GM19035 (cell line): ENCODE results near the gene CHD3.
"Not testable (repeated sequence)": the region's sequence is repeated elsewhere in the genome, so short reads cannot be mapped to it uniquely, and the experiment has no call there.

Experiments
- ATAC-seq: cut with Tn5 transposase; IDR thresholded peaks from one replicate; pipeline ENCODE4 v1.9.1; 2021; ENCODE audit not compliant: unreplicated experiment

Gene CHD3

DNA sequence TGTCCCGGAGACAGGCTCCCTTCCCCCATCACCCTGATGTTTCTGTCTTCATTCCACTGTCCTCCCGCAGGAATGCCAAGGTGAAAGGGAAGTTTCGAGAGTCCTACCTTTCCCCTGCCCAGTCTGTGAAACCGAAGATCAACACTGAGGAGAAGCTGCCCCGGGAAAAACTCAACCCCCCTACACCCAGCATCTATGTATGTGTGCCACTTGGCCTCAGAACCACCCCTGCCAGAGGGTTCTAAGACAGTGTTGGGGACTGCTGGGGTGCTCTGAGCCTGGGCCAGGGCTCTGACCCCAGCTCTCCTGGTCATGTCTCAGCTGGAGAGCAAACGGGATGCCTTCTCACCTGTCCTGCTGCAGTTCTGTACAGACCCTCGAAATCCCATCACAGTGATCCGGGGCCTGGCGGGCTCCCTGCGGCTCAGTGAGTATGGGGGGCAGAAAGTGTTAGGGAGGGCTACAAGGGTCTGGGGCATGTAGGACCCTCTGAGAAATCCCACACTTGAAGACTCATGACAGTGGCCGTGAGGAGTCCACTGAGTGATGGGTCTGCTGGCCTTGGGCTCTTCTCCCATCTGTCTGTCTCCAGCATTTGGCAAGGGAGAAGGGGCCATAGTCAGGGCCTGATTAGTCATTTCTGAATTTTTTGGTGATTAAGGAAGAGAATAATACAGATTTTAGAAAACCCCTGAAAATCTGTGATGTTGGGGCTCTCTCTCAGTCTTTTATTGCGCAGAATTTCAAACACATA is 38.7 kb upstream of the CHD3 start:
- ATAC-seq = no peak

DNA sequence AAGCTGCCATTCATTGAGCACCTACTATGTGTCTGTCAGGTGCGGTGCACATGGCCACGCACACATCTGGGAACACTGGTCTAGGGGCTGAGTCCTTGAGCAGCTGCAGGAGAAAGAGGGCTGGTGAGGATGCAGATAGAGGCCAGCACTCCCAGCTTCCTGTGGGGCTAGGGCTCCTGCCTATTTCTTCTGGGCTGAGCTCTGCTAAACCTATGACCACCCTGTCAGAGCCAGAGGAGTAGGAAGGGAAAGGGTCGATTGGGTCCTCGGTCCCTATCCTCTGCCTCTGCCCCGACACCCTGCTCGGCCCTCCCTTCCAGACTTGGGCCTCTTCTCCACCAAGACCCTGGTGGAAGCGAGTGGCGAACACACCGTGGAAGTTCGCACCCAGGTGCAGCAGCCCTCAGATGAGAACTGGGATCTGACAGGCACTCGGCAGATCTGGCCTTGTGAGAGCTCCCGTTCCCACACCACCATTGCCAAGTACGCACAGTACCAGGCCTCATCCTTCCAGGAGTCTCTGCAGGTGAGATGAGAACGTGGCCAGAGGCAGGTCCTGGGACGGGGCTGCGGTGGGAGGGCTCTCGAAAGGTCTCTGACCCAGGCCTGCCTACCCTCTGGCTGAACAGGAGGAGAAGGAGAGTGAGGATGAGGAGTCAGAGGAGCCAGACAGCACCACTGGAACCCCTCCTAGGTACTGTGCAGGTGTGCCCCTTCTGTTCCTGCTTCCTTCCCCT is 37.7 kb upstream of the CHD3 start:
- no peak for ATAC-seq

DNA sequence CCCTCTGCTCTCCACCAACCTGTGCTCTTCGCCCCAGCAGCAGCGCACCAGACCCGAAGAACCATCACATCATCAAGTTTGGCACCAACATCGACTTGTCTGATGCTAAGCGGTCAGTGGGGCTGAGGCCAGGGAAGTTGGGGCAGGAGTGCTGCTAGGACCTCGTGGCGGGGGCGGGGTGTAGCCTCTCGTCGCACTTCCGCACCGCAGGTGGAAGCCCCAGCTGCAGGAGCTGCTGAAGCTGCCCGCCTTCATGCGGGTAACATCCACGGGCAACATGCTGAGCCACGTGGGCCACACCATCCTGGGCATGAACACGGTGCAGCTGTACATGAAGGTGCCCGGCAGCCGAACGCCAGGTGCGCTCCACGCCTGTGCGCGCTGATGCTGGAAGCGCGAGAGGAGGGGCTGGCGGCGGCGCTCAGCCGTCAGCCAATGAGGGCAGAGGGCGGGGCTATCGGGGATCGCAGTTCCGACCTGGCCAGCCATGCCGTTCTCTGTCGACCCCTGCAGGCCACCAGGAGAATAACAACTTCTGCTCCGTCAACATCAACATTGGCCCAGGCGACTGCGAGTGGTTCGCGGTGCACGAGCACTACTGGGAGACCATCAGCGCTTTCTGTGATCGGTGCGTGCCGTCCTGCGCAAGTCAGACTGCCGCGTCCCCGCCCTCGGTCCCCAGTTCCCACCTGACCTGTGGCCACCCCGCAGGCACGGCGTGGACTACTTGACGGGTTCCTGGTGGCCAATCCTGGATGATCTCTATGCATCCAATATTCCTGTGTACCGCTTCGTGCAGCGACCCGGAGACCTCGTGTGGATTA is 36.9 kb upstream of the CHD3 start:
- peak; percentile 75 for ATAC-seq

- no peak for ATAC-seq
Observed at GRCh38 chr17:7852262-7852670, 36.3 kb upstream of the CHD3 start.

- ATAC-seq = no peak
Observed at GRCh38 chr17:7852919-7853690, 35.5 kb upstream of the CHD3 start.

DNA sequence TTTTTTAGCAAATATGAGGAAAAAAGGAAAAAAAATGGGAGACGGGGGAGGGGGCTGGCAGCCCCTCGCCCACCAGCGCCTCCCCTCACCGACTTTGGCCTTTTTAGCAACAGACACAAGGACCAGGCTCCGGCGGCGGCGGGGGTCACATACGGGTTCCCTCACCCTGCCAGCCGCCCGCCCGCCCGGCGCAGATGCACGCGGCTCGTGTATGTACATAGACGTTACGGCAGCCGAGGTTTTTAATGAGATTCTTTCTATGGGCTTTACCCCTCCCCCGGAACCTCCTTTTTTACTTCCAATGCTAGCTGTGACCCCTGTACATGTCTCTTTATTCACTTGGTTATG is 34.9 kb upstream of the CHD3 start:
- no peak for ATAC-seq

- ATAC-seq = no peak
Observed at GRCh38 chr17:7854078-7854777, 34.4 kb upstream of the CHD3 start.

- no peak for ATAC-seq
Observed at GRCh38 chr17:7854851-7855659, 33.5 kb upstream of the CHD3 start, which contains the start of gene TMEM88. TSS of gene TMEM88 (plus strand) at chr17:7855066. CDS start at chr17:7855075, 9 bp downstream.

GRCh38 chr17:7855660-7856010 is 33.0 kb upstream of the CHD3 start:
- ATAC-seq = no peak

DNA sequence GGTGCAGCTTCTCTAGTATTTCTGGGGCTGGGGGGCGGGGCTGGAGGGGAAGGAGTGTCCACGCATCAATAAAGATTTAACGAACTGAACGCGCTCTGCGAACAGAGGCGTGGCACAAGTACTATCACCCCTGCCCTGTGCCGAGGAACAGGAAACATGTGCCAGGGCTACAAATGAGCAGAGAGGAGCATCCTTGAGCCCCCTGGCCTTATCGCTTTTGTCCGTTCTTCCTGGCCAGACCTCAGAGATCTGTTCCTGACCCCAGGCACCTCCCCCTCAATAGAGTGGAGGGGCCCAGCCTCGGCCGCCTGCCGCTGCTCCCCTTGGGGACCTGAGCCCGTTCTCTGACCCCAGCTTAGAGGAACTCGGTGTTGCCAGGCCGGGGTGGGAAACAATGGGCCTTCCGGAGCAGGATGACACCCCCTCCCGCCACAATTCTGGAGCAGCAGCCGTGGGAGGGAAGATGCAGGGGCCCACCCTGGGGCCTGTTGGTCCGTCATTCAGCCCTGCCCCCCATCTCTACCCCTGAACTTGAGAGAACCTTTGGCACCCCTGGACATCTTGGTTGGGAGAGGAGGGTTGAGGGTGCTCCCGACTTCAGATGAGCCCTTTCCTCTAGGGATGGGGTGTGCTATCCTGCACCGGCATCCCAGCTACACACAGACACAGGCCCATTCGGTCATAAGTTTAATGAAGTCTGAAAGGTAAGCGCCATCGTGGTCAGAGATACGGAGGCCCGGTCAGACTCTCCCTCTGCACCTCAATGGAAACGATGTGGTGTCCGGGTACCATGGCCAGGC is 32.4 kb upstream of the CHD3 start:
- no peak for ATAC-seq

GRCh38 chr17:7856811-7857712 is 31.5 kb upstream of the CHD3 start, which contains the start of gene NAA38:
TSS of gene NAA38 (minus strand) at chr17:7857559. CDS start at chr17:7857463, 96 bp downstream.
- peak; percentile 72 for ATAC-seq

DNA sequence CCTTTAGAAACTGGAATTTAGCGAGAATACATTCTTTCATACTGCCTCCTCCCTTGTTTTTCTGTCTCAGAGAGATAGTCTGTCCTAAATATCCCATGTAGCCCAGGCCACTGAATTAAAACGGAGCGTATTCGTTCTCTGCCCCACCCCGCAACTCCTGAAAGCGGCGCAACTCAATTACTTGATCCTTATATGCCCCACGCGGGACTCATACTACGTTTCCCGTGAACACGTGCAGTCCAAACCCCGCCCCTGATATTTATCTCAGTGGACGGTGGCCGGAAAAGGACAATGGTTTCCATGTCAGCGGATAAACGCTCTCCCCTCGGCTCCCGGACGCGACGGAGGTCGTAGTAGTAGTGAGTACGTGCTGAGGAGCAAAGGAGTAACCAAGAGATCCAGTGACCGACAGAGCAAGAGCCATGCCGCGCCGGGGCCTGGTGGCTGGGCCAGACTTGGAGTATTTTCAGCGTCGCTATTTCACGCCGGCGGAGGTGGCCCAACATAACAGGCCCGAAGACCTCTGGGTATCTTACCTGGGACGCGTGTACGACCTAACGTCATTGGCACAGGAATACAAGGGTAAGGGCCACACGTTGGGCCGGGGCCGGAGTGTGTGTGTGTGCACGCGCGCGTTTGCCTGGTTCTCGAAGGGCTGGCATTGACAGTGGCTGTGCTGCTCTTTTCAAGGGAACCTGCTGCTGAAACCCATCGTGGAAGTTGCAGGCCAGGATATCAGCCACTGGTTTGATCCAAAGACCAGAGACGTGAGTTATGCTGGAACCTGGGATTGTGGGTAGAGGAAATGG is 30.7 kb upstream of the CHD3 start, which contains the start of gene CYB5D1:
TSS of gene CYB5D1 (plus strand) at position 291 of the 809 bp plus-strand sequence. CDS start at position 423, 132 bp downstream.
- ATAC-seq = peak; percentile 47

GRCh38 chr17:7858522-7858810 is 30.1 kb upstream of the CHD3 start:
- ATAC-seq = no peak

- no peak for ATAC-seq
Observed at GRCh38 chr17:7859028-7859427, 29.6 kb upstream of the CHD3 start.

DNA sequence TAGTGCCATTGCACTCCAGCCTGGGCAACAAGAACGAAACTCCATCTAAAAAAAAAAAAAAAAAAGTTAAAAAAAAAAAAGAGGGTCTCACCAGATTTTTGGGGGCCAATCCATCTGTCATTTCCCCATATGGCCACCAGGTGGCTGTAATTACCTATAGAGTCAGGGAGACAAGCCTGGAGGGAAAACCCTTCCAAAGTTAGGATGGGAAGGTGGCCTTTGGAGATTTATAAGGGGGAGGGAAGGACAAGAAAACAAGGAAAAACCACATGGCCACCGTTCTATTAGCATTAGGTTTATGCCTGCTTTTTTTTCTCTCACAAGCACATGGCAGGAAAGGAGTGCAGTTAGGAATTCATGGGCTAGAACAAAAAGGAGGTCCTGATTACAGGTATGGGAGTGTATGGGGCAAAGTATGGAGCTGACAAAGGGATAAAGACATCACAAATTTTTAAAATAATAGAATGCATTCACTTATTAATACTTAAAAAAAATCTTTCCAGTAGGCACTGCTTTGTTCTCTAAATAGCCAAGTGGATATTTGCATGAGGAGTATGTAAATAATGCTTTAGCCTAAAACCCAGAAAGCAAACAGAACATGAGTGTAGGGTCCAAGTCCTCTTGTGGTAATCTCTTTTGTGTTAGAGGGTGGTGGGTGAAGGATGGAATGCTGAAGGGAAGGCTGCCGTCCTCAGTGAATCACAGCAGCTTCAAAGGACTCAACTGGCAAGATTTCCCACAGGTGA is 25.7 kb upstream of the CHD3 start:
- no peak for ATAC-seq

DNA sequence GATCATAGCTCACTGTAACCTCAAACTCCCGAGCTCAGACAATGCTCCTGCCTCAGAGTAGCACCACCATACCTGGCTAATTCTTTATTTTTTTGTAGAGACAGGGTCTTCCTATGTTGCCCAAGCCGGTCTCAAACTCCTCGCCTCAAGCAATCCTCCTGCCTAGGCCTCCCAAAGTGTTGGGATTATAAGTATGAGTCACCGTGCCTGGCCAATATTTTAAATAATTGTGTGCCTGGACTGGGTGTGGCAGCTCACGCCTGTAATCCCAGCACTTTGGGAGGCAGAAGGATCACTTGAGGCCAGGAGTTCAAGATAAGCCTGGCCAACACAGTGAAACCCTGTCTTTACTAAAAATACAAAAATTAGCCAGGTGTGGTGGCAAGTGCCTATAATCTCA is 24.2 kb upstream of the CHD3 start:
- ATAC-seq = not testable (repeated sequence)
